ENCODE data around the gene ZFP36L1.

Gene ZFP36L1

DNA sequence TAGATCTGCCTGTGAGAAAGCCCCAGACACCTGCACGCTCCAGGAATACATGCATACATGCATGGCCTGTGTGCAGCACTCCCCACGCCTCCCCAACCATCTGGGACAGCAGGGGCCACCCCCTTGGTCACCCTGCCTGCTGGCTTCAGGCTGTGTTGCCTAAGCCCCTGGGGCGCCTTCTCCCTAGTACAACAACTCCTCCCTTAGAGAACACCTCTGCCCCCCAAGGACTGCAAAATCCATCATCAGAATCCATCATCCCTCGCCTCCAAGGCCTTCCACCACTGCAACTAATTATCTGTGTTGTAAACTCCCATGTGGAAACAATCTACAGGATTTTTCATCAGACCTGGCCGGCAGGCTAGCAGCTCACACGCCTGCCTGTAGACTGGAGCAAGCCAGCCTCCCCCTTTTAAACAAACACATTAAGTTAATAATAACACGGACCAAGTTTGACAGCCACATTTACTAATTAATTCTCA lies 36.8 kb downstream of the ZFP36L1 start:
- TF ChIP-seq, protein P1, sequence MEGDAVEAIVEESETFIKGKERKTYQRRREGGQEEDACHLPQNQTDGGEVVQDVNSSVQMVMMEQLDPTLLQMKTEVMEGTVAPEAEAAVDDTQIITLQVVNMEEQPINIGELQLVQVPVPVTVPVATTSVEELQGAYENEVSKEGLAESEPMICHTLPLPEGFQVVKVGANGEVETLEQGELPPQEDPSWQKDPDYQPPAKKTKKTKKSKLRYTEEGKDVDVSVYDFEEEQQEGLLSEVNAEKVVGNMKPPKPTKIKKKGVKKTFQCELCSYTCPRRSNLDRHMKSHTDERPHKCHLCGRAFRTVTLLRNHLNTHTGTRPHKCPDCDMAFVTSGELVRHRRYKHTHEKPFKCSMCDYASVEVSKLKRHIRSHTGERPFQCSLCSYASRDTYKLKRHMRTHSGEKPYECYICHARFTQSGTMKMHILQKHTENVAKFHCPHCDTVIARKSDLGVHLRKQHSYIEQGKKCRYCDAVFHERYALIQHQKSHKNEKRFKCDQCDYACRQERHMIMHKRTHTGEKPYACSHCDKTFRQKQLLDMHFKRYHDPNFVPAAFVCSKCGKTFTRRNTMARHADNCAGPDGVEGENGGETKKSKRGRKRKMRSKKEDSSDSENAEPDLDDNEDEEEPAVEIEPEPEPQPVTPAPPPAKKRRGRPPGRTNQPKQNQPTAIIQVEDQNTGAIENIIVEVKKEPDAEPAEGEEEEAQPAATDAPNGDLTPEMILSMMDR (conservative IDR thresholded peaks at IDR 0.05): no peak
- H3K27ac ChIP-seq: no peak overlapping the region

DNA sequence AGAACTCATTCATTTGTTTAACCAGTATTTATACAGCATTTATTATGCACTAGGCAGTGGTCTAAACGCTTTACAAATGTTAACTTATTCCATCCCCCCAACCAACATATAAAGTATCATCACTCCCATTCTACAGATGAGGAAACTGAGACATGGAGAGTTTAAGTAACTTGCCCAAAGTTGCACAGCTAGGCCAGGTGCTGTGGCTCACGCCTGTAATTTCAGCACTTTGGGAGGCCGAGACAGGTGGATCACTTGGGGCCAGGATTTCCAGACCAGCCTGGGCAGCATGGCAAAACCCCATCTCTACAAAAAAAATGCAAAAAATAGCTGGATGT lies 37.9 kb downstream of the ZFP36L1 start:
- TF ChIP-seq, protein P1 (conservative IDR thresholded peaks at IDR 0.05): no peak

DNA sequence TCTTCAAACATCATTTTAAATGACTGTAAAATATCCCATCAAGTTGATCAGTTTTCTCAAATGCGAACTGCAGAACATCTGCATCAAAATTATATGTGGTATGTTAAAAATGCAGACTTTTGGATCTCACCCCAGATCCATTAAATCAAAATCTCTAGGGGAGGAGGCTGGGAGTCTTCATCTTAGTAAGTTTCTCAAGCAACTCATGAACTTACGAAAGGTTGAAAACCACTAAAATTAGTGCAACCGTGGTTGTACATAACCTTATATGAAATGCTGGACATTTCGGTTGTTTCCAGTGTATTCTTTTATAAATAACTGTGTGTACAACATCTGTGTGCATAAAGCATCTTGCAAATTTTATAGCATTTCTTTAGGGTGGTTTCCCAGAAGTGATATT lies 39.2 kb downstream of the ZFP36L1 start:
- TF ChIP-seq, protein P1 (conservative IDR thresholded peaks at IDR 0.05): no peak
- H3K27ac ChIP-seq: no peak overlapping the region

More for the DNA sequence above, 37.9 kb downstream of the ZFP36L1 start:
- H3K27ac ChIP-seq: no peak overlapping the region

DNA sequence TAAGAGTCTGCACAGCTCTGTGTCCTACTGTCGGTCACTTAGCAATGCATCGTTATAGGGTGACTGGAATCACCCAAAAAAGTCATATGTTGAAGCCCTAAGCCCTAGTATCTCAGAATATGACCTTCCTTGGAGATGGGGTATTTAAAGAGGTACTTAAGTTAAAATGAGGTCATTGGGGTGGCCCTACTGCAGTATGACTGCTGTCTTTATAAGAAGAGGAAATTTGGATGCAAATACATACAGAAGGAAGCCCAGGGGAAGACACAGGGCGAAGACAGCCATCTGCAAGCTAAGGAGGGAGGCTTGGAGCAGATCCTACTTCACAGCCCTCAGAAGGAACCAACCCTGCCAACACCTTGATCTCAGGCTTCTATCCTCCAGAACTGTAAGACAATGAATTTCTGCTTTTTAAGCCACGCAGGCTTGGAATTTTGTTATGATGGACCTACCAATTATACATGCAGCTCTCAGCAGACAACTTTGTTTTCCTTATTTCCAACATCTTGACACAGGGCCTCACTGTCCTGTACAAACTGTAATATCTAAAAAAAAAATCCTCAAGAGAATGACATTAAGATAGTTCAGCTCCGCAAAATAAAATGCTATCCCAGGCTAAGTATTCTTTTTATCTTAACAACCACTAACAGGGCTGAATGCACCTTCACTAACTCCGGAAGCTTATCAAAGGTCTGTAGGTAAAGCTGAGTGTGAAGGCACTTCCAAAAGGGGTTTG lies 40.4 kb downstream of the ZFP36L1 start:
- TF ChIP-seq, protein P1 (conservative IDR thresholded peaks at IDR 0.05): no peak
- H3K27ac ChIP-seq: no peak overlapping the region

DNA sequence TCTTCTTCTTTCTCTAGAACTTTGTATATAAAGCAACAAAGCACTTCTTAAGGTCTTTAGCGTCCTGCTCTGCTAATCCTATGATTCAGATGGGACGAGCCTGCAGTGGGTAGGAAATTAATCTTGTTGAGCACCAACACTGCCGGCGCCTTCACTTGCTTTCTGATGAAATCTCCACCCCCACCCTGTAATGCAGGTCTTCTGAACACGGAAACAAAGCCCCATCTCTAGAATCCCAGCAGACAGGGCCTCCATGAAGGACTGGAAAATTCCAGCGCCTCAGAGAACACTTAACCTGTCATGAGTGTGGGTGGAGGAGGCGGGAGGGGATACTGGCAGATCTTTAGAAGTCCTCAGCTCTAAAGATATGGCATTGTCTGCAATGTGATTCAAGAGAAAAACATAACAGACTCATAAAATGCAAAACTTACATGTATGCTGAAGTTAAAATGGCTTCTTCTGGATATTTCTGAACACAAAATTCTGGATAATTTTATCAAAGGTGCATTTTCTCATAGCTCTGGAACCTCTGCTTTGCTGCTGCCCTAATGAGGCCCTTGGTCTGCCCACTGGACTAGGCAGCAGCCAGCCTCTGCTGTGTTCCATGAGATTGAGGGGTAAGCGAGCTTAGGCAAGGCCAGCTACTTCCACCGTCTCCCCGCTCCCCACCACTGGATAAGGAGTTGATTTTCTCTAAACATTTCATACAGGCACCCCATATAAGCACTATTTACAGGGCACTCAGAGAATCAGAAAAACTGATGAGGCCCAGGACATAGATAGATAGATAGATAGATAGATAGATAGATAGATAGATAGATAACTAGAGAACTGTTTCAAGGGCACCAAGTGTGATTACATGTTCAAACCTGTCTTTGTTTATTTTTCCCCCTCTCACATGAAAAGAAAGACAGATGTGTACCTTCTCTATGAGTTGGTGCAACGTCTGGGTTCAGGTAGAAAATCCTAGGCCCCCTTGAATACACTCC lies 43.1 kb downstream of the ZFP36L1 start:
- no peak overlapping the region for H3K27ac ChIP-seq
- TF ChIP-seq, protein P1 (conservative IDR thresholded peaks at IDR 0.05): no peak

DNA sequence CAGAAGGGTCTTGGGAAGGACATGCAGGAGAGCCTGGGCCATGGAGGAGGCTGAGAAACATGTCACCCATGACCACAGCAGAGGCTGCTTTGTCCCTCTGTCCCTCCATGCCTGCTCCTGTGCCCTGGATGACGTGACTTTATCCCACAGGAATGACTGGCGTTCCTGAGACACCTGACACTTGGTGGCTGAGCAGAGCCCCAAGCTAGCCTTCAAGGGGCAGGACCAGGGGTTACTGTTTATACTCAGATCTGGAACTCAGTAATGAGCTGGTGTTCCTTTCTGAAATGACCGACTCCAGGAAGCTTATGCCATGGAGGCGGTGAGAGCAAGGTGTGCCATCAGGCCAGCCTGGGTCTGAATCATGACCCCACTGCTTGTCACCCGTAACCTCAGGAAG lies 44.2 kb downstream of the ZFP36L1 start:
- H3K27ac ChIP-seq: no peak overlapping the region
- TF ChIP-seq, protein P1 (conservative IDR thresholded peaks at IDR 0.05): no peak

DNA sequence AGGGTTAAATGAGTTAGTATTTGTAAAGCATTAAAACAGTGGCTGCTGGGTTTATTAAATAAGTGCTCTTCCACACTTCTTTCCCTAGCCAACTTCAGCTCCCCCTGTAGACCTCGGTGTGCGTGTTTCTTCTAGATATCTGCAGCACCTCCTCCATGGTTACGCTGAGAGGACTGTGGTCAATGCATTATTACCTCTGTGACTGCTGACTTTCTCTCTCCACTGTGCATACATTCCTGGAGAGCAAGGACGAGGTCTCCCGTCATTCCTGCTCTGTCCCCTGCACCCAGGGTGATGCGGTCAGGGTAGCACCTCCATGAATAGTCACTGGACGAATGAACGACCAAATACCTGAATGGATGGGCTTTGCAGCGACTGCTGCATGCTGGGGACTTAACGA lies 44.6 kb downstream of the ZFP36L1 start:
- H3K27ac ChIP-seq: no peak overlapping the region
- TF ChIP-seq, protein P1 (conservative IDR thresholded peaks at IDR 0.05): no peak
